T-helper 2 cell treated with Interferon-gamma antibody and Interleukin-4, amounts not matched to agents 5 μg/mL and 100 μg/mL, for 36 hours (primary cell): Measurements from ENCODE around the gene HLA-DQB1.
"Not testable (repeated sequence)": the region's sequence is repeated elsewhere in the genome, so short reads cannot be mapped to it uniquely, and the experiment has no call there.

ENCODE experiments used
- DNase-seq: peaks from one replicate; pipeline ENCODE4 v3.0.0; 2021; ENCODE audit warnings: low spot score
- H3K27ac Mint-ChIP-seq: one replicate; pipeline ENCODE4 v1.8.0; 2021; ENCODE audit warnings: mild to moderate bottlenecking, mixed read lengths
- H3K27me3 Mint-ChIP-seq: one replicate; pipeline ENCODE4 v1.8.0; 2021; ENCODE audit warnings: low read depth, mixed read lengths
- H3K36me3 Mint-ChIP-seq: one replicate; pipeline ENCODE4 v1.8.0; 2021; ENCODE audit warnings: low read depth, mixed read lengths
- H3K4me1 Mint-ChIP-seq: one replicate; pipeline ENCODE4 v1.8.0; 2021; ENCODE audit warnings: low read depth, mixed read lengths
- H3K4me3 Mint-ChIP-seq: one replicate; pipeline ENCODE4 v1.8.0; 2022; ENCODE audit warnings: mild to moderate bottlenecking, moderate library complexity, mixed read lengths
- H3K9me3 Mint-ChIP-seq: one replicate; pipeline ENCODE4 v1.8.0; 2021; ENCODE audit warnings: mixed read lengths

Gene HLA-DQB1

GRCh38 chr6:32674123-32674522, 7.7 kb upstream of the HLA-DQB1 start:
- H3K36me3 Mint-ChIP-seq: not testable (repeated sequence)
- Mint-ChIP-seq H3K27me3 (peaks cover 63% of the 10 kb centered on the region), H3K9me3 (peaks cover 25% of the 10 kb centered on the region)

GRCh38 chr6:32671908-32672307, 5.5 kb upstream of the HLA-DQB1 start:
- H3K27ac Mint-ChIP-seq: not testable (repeated sequence)
- peaks cover 48% of the 10 kb centered on the region for H3K27me3 Mint-ChIP-seq

More at GRCh38 chr6:32674123-32674522, 7.7 kb upstream of the HLA-DQB1 start:
- not testable (repeated sequence) for H3K27ac Mint-ChIP-seq, DNase-seq, H3K4me3 Mint-ChIP-seq, H3K4me1 Mint-ChIP-seq

DNA sequence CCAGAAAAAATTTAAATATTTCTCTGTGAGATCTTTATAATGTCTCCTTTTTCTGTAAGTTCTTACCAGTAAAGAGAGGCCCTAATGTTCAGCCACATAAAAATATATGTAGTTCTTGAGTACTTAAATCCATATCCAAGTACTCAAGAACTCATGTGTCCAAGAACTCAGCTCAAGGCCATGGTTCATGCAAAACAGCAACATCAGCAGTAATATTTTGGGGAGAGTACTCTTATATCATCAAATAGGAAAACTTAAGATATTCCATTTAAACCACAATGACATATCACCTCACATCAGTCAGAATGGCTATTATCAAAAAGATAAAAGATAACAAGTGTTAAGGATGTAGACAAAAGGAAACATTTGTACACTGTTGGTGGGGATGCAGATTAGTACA, 3.4 kb upstream of the HLA-DQB1 start:
- Mint-ChIP-seq H3K36me3 (no peaks in the 10 kb centered on the region), H3K27me3 (peaks cover 46% of the 10 kb centered on the region), H3K4me3 (no peak overlapping the region), H3K27ac (no peak overlapping the region), H3K4me1 (peaks cover 38% of the 10 kb centered on the region), H3K9me3 (peaks cover 5% of the 10 kb centered on the region)
- no peak for DNase-seq

More at GRCh38 chr6:32671908-32672307, 5.5 kb upstream of the HLA-DQB1 start:
- H3K4me1 Mint-ChIP-seq: peaks cover 21% of the 10 kb centered on the region
- not testable (repeated sequence) for H3K4me3 Mint-ChIP-seq, H3K36me3 Mint-ChIP-seq, DNase-seq, H3K9me3 Mint-ChIP-seq

DNA sequence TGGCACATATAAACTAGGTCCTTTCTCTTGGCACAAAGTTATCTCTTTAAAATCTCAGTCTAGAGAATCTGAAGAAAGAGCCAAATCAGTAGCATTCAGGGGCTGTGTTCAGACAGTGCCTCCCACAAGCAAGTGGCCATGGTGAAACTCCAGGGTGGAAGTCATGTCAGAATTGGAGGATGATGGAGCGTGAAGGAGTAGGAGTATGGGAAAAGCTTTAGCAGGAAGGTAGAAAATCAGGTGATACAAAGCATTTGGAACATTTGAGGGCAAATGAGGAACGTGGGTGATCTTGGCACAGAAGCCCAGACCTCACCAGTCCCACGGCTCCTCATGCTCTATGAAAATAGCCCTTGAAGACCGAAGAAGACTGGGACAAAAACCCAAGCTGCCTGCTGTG, 2.8 kb upstream of the HLA-DQB1 start:
- Mint-ChIP-seq H3K27ac (no peak overlapping the region), H3K27me3 (peaks cover 43% of the 10 kb centered on the region), H3K36me3 (peaks cover 3% of the 10 kb centered on the region), H3K4me1 (peaks cover 40% of the 10 kb centered on the region), H3K4me3 (no peak overlapping the region), H3K9me3 (no peaks in the 10 kb centered on the region)
- no peak for DNase-seq

DNA sequence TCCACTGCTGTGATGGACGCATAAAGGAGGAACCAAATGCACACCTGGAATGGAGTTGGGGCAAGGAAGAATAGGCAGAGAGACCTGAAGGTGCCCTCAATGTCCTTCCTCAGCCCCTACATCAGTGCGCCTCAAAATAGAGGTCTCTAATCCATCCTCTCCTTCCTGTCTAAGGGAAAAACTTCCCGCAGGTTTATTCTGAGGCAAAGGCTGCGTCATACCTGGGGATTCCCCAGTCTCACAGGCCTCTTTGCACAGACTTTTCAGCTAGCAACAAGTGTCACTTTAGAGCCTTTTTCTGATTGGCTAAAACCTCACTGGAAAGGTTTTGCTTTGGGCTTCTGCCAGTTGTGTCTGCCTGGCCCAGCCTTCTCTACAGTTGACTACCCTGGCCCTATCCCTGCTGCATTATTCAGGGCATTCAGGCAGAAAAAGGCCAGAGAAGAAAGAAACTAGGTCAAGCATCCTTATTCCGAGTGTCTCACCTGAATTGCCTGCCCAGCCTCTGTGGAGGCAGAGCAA, 1.8 kb upstream of the HLA-DQB1 start:
- Mint-ChIP-seq H3K9me3 (no peaks in the 10 kb centered on the region), H3K27ac (peak overlapping the region; percentile 58), H3K36me3 (peaks cover 6% of the 10 kb centered on the region), H3K4me1 (peaks cover 44% of the 10 kb centered on the region), H3K27me3 (peaks cover 47% of the 10 kb centered on the region), H3K4me3 (no peak overlapping the region)
- peak; percentile 47 for DNase-seq

DNA sequence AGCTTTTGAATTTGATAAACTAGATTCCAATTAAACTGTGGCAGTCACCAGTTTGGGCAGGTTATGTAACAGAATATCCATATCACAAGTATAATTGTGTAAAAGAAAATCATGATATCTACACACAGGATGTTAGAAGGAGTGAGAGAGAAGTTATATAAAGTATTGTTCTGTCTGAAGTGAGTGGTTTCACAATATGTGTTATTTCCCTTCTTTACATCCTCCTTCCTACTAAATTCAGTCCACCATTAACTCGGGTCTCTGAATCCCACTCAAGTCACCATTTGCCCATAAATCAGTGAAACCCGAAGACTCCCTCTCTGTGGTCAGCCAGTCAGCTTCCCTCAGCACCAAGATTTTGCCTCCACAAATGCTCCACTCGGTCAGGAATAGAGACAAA, 796 bp downstream of the HLA-DQB1 start:
- Mint-ChIP-seq H3K27ac (peak overlapping the region; percentile 81), H3K9me3 (no peaks in the 10 kb centered on the region), H3K4me3 (peak overlapping the region; percentile 89), H3K36me3 (peaks cover 11% of the 10 kb centered on the region), H3K27me3 (peaks cover 50% of the 10 kb centered on the region), H3K4me1 (peaks cover 52% of the 10 kb centered on the region)
- DNase-seq: no peak

GRCh38 chr6:32664827-32665362, 1.6 kb downstream of the HLA-DQB1 start:
- H3K27ac Mint-ChIP-seq: peak overlapping the region; percentile 81
- H3K4me1 Mint-ChIP-seq: peaks cover 58% of the 10 kb centered on the region
- peak overlapping the region; percentile 89 for H3K4me3 Mint-ChIP-seq
- peak; percentile 50 for DNase-seq
- no peaks in the 10 kb centered on the region for H3K9me3 Mint-ChIP-seq
- H3K36me3 Mint-ChIP-seq: peaks cover 14% of the 10 kb centered on the region
- peaks cover 44% of the 10 kb centered on the region for H3K27me3 Mint-ChIP-seq

GRCh38 chr6:32664354-32664753, 2.1 kb downstream of the HLA-DQB1 start:
- Mint-ChIP-seq H3K4me3 (peak overlapping the region; percentile 89), H3K36me3 (peaks cover 18% of the 10 kb centered on the region), H3K9me3 (no peaks in the 10 kb centered on the region), H3K27ac (no peak overlapping the region), H3K27me3 (peaks cover 42% of the 10 kb centered on the region), H3K4me1 (peaks cover 63% of the 10 kb centered on the region)
- no peak for DNase-seq

GRCh38 chr6:32662836-32663235, 3.6 kb downstream of the HLA-DQB1 start:
- no peak overlapping the region for H3K4me3 Mint-ChIP-seq
- no peak for DNase-seq
- no peak overlapping the region for H3K27ac Mint-ChIP-seq
- peaks cover 22% of the 10 kb centered on the region for H3K36me3 Mint-ChIP-seq
- H3K27me3 Mint-ChIP-seq: peaks cover 42% of the 10 kb centered on the region
- no peaks in the 10 kb centered on the region for H3K9me3 Mint-ChIP-seq
- H3K4me1 Mint-ChIP-seq: peaks cover 56% of the 10 kb centered on the region

- Mint-ChIP-seq H3K4me1 (peaks cover 51% of the 10 kb centered on the region), H3K36me3 (peaks cover 22% of the 10 kb centered on the region), H3K27ac (no peak overlapping the region), H3K4me3 (no peak overlapping the region), H3K9me3 (peaks cover under 1% of the 10 kb centered on the region), H3K27me3 (peaks cover 41% of the 10 kb centered on the region)
- no peak for DNase-seq
Measured at GRCh38 chr6:32662099-32662498, 4.4 kb downstream of the HLA-DQB1 start.

DNA sequence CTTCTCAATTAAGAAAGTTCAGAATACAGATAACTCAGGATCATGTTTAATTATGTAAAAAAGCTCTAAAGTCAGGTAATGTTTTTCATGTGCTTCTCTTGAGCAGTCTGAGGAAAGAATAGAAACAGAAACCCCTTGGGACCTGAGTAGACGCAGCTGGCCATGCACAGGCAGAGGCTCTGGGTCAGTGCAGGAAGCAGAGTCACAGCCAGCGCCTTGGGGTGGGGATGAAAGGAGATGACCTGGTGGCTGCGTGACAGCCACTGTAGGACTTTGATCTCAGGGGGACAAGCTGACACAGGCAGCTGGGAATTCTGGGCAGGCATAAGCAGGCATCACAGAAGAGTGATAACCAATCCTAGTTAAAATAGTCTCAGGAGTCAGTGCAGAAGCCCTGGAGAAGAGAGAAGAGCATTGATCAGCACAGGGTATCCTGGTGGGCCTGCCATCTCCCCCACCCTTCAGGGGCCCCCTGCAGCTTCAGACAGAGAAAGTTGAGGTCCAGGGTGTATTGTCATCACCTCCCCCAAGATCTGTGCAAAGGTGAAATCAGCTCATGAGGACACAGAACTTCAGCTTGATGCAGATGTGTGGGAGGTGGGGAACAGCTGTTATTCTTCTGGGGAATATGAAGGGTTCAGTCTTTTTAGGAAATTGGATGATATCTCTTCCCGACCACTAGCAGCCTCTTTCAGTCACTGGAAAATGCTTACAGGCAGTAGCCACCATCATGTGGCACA, 6.4 kb downstream of the HLA-DQB1 start:
- peaks cover 10% of the 10 kb centered on the region for H3K9me3 Mint-ChIP-seq
- no peak for DNase-seq
- H3K4me3 Mint-ChIP-seq: peak overlapping the region; percentile 67
- peaks cover 33% of the 10 kb centered on the region for H3K4me1 Mint-ChIP-seq
- peak overlapping the region; percentile 77 for H3K27ac Mint-ChIP-seq
- peaks cover 27% of the 10 kb centered on the region for H3K27me3 Mint-ChIP-seq
- H3K36me3 Mint-ChIP-seq: peaks cover 26% of the 10 kb centered on the region

GRCh38 chr6:32658268-32658897, 8.1 kb downstream of the HLA-DQB1 start:
- Mint-ChIP-seq H3K36me3 (peaks cover 20% of the 10 kb centered on the region), H3K4me3 (no peak overlapping the region)

GRCh38 chr6:32657819-32658218, 8.6 kb downstream of the HLA-DQB1 start:
- not testable (repeated sequence) for H3K27ac Mint-ChIP-seq, DNase-seq, H3K4me3 Mint-ChIP-seq, H3K9me3 Mint-ChIP-seq
- peaks cover 20% of the 10 kb centered on the region for H3K36me3 Mint-ChIP-seq
- H3K4me1 Mint-ChIP-seq: peaks cover 24% of the 10 kb centered on the region
- H3K27me3 Mint-ChIP-seq: peaks cover 14% of the 10 kb centered on the region

More at GRCh38 chr6:32658268-32658897, 8.1 kb downstream of the HLA-DQB1 start:
- peaks cover 28% of the 10 kb centered on the region for H3K4me1 Mint-ChIP-seq
- no peak overlapping the region for H3K27ac Mint-ChIP-seq
- DNase-seq: no peak
- H3K27me3 Mint-ChIP-seq: peaks cover 18% of the 10 kb centered on the region
- H3K9me3 Mint-ChIP-seq: peaks cover 10% of the 10 kb centered on the region

DNA sequence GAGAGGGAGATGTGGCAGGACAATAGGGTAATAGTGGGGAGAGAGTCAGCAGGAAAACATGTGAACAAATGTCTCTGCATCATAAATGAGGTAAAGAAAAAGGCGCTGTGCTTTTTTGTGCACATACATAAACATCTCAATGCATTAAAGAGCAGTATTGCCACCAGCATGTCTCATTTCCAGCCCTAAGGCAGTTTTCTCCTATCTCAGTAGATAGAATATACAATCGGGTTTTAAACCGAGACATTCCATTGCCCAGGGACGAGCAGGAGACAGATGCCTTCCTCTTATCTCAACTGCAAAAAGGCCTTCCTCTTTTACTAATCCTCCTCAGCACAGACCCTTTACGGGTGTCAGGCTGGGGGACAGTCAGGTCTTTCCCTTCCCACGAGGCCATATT, 9.1 kb downstream of the HLA-DQB1 start:
- not testable (repeated sequence) for DNase-seq, H3K4me3 Mint-ChIP-seq, H3K9me3 Mint-ChIP-seq, H3K27ac Mint-ChIP-seq
- peaks cover 21% of the 10 kb centered on the region for H3K4me1 Mint-ChIP-seq
- H3K27me3 Mint-ChIP-seq: peaks cover 17% of the 10 kb centered on the region
- peaks cover 20% of the 10 kb centered on the region for H3K36me3 Mint-ChIP-seq
